Neural cell (in vitro differentiated cells): ENCODE results near the gene GALNT5. TPM values are rescaled to one million over a fixed set of nuclear protein-coding genes. Genes with fewer than 3 reads are reported as not detected.

ENCODE experiments used
- H2AFZ ChIP-seq: fragments of 200-600, 300-800 bp; sonication (generic), shearing (Covaris generic); 2 replicates; pipeline ENCODE4 v1.6.0; 2014; ENCODE audit warnings: low read depth, mild to moderate bottlenecking, antibody characterized with exemption, low read length, moderate library complexity
- H3F3A ChIP-seq: fragments of 200-600 bp; shearing (Covaris generic); 2 replicates; pipeline ENCODE4 v1.6.1; 2016; ENCODE audit warnings: mild to moderate bottlenecking, moderate library complexity, mixed read lengths, antibody characterized with exemption, low read length; ENCODE audit not compliant: insufficient read depth, poor library complexity, severe bottlenecking
- H3K27ac ChIP-seq: fragments of 200-600, 300-800 bp; sonication (generic), shearing (Covaris generic); 2 replicates; pipeline ENCODE4 v1.5.1; 2014; ENCODE audit warnings: mild to moderate bottlenecking, low read length, moderate library complexity
- H3K27me3 ChIP-seq: fragments of 300-800, 200-600 bp; sonication (generic), shearing (Covaris generic); 2 replicates; pipeline ENCODE4 v1.6.0; 2014; ENCODE audit warnings: mild to moderate bottlenecking, low read depth, low read length, moderate library complexity; ENCODE audit not compliant: insufficient read depth
- H3K36me3 ChIP-seq: fragments of 300-800, 200-600 bp; sonication (generic), shearing (Covaris generic); 2 replicates; pipeline ENCODE4 v1.5.1; 2014; ENCODE audit warnings: mild to moderate bottlenecking, antibody characterized with exemption, low read length, moderate library complexity; ENCODE audit not compliant: insufficient read depth
- H3K4me2 ChIP-seq: fragments of 300-800, 200-600 bp; sonication (generic), shearing (Covaris generic); 2 replicates; pipeline ENCODE4 v1.6.0; 2014; ENCODE audit warnings: mild to moderate bottlenecking, low read length
- H3K4me3 ChIP-seq: fragments of 300-800, 200-600 bp; sonication (generic), shearing (Covaris generic); 2 replicates; pipeline ENCODE4 v1.5.1; 2014; ENCODE audit warnings: mild to moderate bottlenecking, low read length, moderate library complexity
- H3K79me2 ChIP-seq: fragments of 200-600 bp; shearing (Covaris generic); replicated peaks from 2 replicates; pipeline ENCODE4 v1.6.0; 2014; ENCODE audit warnings: mild to moderate bottlenecking, low read length, moderate library complexity; ENCODE audit not compliant: insufficient read depth
- H3K9ac ChIP-seq: fragments of 300-800, 200-600 bp; sonication (generic), shearing (Covaris generic); 2 replicates; pipeline ENCODE4 v1.6.1; 2016; ENCODE audit warnings: mild to moderate bottlenecking, low read length, mixed read lengths
- H3K9me2 ChIP-seq: fragments of 200-600 bp; shearing (Covaris generic); 2 replicates; pipeline ENCODE4 v1.6.1; 2016; ENCODE audit warnings: mild to moderate bottlenecking, low read length, mixed read lengths; ENCODE audit not compliant: insufficient read depth
- H3K9me3 ChIP-seq: fragments of 200-600, 300-800 bp; sonication (generic), shearing (Covaris generic); 2 replicates; pipeline ENCODE4 v1.6.1; 2016; ENCODE audit warnings: mild to moderate bottlenecking, mixed run types, low read length, moderate library complexity, mixed read lengths
- H4K20me1 ChIP-seq: fragments of 200-600 bp; shearing (Covaris generic); 2 replicates; pipeline ENCODE4 v1.6.1; 2016; ENCODE audit warnings: mild to moderate bottlenecking, mixed run types; ENCODE audit not compliant: insufficient read depth
- CTCF ChIP-seq: fragments of 450-650 bp; IDR thresholded peaks from 2 replicates; pipeline ENCODE4 v1.5.1; 2014; ENCODE audit warnings: antibody characterized with exemption, mild to moderate bottlenecking, moderate library complexity; ENCODE audit not compliant: poor library complexity, severe bottlenecking
- EP300 ChIP-seq: fragments of 450-650 bp; conservative IDR thresholded peaks from 2 replicates; pipeline ENCODE4 v1.6.1; 2014; ENCODE audit warnings: antibody characterized with exemption, mild to moderate bottlenecking, moderate library complexity; ENCODE audit not compliant: poor library complexity, severe bottlenecking
- EZH2 ChIP-seq: fragments of 200-600, 300-800 bp; shearing (Covaris generic), sonication (generic); IDR thresholded peaks from 2 replicates; pipeline ENCODE4 v1.6.1; 2014; ENCODE audit warnings: antibody characterized with exemption, low read length, borderline replicate concordance, mild to moderate bottlenecking; ENCODE audit not compliant: insufficient read depth, poor library complexity, severe bottlenecking
- MXI1 ChIP-seq: fragments of 450-650 bp; conservative IDR thresholded peaks from 2 replicates; pipeline ENCODE4 v1.6.1; 2014; ENCODE audit warnings: antibody characterized with exemption, mild to moderate bottlenecking; ENCODE audit not compliant: poor library complexity, severe bottlenecking
- POLR2AphosphoS5 ChIP-seq: IDR thresholded peaks from 2 replicates; pipeline ENCODE4 v1.6.1; 2012
- RAD21 ChIP-seq: fragments of 450-650 bp; conservative IDR thresholded peaks from 2 replicates; pipeline ENCODE4 v1.6.1; 2014; ENCODE audit warnings: antibody characterized with exemption, mild to moderate bottlenecking, moderate library complexity
- REST ChIP-seq: IDR thresholded peaks from 2 replicates; pipeline ENCODE4 v1.6.1; 2012; ENCODE audit warnings: borderline replicate concordance
- SMC3 ChIP-seq: fragments of 450-650 bp; conservative IDR thresholded peaks from 2 replicates; pipeline ENCODE4 v1.6.1; 2014; ENCODE audit warnings: antibody characterized with exemption, mild to moderate bottlenecking, moderate library complexity; ENCODE audit not compliant: poor library complexity
- TAF1 ChIP-seq: IDR thresholded peaks from 2 replicates; pipeline ENCODE4 v1.6.1; 2012; ENCODE audit warnings: low read depth
- polyA plus RNA-seq: library from polyadenylated mRNA; depleted of rRNA; stranded (reverse); fragments of >200 nt; gene quantifications from 2 replicates; pipeline ENCODE4 v1.2.3, GENCODE V29; 2014

Gene GALNT5
- polyA plus RNA-seq, 1 donor from 2014 or later: not detected

- Histone ChIP-seq H3K4me3 (no peak overlapping the region), H3K9me3 (no peaks in the 10 kb centered on the region), H3K36me3 (no peaks in the 10 kb centered on the region), H4K20me1 (no peaks in the 10 kb centered on the region), H3K4me2 (no peak overlapping the region), H3K9ac (no peak overlapping the region), H3F3A (no peaks in the 10 kb centered on the region), H3K27ac (no peak overlapping the region), H3K27me3 (no peaks in the 10 kb centered on the region), H3K79me2 (no peaks in the 10 kb centered on the region), H2AFZ (no peak overlapping the region), H3K9me2 (no peaks in the 10 kb centered on the region)
- TF ChIP-seq CTCF: no peak
- no peak for TF ChIP-seq EP300
- TF ChIP-seq TAF1: no peak
- TF ChIP-seq MXI1: no peak
- TF ChIP-seq REST: no peak
- TF ChIP-seq POLR2AphosphoS5: no peak
- TF ChIP-seq SMC3: no peak
- TF ChIP-seq RAD21: no peak
- no peak for TF ChIP-seq EZH2
Observed at GRCh38 chr2:157228946-157229345, 28.6 kb upstream of the GALNT5 start.

- Histone ChIP-seq H3K9ac (no peak overlapping the region), H3K36me3 (no peaks in the 10 kb centered on the region), H3F3A (no peaks in the 10 kb centered on the region), H3K9me3 (no peaks in the 10 kb centered on the region), H3K4me2 (no peak overlapping the region), H3K27me3 (no peaks in the 10 kb centered on the region), H3K27ac (no peak overlapping the region), H2AFZ (no peak overlapping the region), H3K9me2 (no peaks in the 10 kb centered on the region), H3K4me3 (no peak overlapping the region), H4K20me1 (no peaks in the 10 kb centered on the region), H3K79me2 (no peaks in the 10 kb centered on the region)
- no peak for TF ChIP-seq EP300
Observed at GRCh38 chr2:157229572-157229971, 27.9 kb upstream of the GALNT5 start.

- H3K9me3 ChIP-seq: no peaks in the 10 kb centered on the region
- TF ChIP-seq POLR2AphosphoS5 (no peak), RAD21 (no peak), CTCF (no peak), REST (no peak), EZH2 (no peak), SMC3 (no peak), MXI1 (no peak), TAF1 (no peak), EP300 (no peak)
- H3K4me2 ChIP-seq: no peak overlapping the region
- H3K9ac ChIP-seq: no peak overlapping the region
- no peaks in the 10 kb centered on the region for H4K20me1 ChIP-seq
- no peak overlapping the region for H3K4me3 ChIP-seq
- no peaks in the 10 kb centered on the region for H3K27me3 ChIP-seq
- H3K79me2 ChIP-seq: no peaks in the 10 kb centered on the region
- H3F3A ChIP-seq: no peaks in the 10 kb centered on the region
- no peaks in the 10 kb centered on the region for H3K9me2 ChIP-seq
- no peak overlapping the region for H2AFZ ChIP-seq
- no peak overlapping the region for H3K27ac ChIP-seq
- no peaks in the 10 kb centered on the region for H3K36me3 ChIP-seq
Observed at GRCh38 chr2:157231476-157231875, 26.0 kb upstream of the GALNT5 start.
